8988T (cell line): ENCODE measurements around the gene PAOX.

Source experiments
- DNase-seq: peaks from one replicate; pipeline ENCODE4 v3.0.0; 2011

The PAOX gene

DNA sequence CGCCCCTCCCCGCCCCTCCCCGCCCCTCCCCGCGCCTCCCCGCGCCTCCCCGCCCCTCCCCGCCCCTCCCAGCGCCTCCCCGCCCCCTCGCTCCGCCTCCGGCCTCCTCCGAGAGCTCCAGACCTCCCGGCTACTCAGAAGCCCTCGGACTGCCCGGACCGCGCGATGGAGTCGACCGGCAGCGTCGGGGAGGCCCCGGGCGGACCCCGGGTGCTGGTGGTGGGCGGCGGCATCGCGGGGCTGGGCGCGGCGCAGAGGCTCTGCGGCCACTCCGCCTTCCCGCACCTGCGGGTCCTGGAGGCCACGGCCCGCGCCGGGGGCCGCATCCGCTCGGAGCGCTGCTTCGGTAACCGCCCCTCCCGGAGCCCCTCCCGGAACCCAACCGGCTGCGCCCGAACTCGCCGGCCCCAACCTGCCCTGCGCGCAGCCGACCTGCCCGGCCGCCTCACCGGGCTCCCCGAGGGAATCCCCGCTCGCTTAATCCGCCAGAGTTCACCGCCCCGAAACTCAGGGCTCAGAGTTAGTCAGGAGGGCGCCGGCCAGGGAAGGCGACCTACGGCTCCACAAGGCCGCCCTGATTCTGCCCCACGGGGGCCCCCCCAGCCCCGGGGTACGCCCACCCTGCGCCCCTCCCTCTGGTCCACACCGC lies at the start of gene PAOX:
Gene PAOX, plus strand, starts transcription at position 111 of the 649 bp plus-strand sequence. Its CDS starts 55 bp downstream, at position 166.
- DNase-seq = peak; percentile 87

DNA sequence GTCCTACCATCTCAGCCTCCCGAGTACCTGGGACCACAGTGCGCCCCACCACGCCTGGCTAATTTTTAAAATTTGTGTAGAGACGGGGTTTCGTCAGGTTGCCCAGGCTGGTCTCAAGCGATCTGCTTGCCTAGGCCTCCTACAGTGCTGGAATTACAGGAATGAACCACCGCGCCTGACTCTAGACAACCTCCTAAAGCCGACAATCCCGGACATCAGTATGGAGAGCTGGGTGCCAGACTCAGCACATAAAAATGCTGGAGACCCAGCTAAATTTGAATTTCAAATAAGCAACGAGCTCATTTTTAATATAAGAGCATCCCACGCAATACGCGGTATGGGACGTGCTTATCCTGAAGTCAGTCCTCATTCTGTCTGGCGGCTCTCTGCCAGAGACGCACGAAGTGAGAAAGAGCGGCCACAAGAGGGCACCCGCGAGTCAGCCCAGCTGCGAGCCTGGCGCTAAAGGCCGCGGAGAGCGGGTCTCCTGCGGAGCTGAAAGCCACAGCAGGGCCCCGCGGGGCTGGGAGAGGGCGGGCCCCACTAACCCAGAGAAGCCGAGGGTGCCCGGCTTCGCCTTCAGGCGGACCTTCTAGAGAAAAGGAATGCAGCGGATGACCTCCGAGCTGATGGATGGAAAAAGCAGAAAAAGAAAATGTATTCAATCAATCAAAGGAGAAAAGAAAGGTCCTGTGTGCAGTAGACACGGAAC lies 49.4 kb upstream of the PAOX start:
- DNase-seq = peak; percentile 96

DNA sequence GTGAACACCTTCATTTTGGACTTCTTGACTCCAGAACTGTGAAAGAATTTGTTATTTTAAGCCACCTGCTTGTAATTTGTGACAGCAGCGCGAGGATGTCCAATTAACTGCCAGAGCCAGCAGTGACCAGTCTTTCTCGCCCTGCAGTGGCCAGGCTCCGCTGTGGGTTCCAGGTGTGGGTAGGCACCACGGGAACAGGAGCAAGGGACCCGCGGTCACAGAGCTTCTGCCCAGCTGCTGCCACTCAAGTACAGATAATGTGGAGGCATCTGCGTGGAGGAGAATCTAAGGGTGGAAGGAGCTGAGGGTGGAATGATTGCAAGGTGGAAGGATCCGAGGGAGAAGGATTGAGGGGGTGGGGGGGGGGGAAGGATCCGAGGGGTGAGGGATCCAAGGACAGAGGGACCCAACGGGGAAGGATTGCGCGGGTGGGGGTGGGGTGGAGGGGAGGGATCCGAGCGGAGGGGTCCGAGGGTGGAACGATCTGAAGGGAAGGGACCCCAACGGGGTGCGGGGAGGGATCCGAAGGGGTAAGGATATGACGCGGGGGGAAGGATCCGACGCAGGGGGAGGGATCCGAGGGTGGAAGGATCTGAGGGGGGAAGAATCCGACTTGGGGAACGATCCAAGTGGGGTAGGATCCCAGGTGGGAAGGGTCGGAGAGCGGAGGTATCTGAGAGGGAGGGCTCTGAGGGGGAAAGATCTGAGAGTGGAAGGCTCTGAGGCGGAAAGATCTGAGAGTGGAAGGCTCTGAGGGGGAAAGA lies 45.9 kb upstream of the PAOX start:
- peak; percentile 23 for DNase-seq

DNA sequence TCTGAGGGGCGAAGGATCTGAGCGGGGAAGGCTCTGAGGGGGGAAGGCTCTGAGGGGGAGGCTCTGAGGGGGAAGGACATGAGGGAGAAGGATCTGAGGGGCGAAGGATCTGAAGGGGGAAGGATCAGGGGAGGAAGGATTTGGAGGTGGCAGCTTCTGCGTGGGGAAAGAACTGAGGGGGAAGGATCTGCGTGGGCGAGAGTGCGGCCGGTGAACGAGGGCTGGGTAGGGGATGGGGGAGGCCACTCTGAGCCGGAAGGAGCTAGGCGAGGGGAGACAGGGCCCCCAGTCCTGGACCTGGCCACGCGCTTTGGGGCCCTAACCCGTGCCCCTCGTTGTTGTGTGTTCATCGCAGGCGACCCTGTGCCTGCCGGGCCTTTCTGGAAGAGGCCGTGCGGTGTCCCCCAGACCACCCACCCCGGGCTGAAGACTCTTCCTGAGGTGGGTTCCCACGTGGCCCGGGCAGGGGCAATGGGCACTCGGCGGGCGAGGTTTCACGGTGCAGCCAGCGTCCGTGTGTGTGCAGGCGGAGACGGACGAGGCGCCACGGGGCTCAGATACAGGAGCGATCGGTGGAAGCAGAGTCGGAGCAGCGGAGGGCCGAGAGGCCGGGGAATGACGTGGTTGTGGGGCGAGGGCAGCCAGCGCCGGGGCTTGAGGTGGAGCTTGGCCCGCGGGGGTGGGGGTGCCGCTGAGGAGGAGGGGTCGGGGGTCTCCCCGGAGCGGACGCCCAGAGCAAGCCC lies 44.4 kb upstream of the PAOX start:
- DNase-seq = peak; percentile 64

DNA sequence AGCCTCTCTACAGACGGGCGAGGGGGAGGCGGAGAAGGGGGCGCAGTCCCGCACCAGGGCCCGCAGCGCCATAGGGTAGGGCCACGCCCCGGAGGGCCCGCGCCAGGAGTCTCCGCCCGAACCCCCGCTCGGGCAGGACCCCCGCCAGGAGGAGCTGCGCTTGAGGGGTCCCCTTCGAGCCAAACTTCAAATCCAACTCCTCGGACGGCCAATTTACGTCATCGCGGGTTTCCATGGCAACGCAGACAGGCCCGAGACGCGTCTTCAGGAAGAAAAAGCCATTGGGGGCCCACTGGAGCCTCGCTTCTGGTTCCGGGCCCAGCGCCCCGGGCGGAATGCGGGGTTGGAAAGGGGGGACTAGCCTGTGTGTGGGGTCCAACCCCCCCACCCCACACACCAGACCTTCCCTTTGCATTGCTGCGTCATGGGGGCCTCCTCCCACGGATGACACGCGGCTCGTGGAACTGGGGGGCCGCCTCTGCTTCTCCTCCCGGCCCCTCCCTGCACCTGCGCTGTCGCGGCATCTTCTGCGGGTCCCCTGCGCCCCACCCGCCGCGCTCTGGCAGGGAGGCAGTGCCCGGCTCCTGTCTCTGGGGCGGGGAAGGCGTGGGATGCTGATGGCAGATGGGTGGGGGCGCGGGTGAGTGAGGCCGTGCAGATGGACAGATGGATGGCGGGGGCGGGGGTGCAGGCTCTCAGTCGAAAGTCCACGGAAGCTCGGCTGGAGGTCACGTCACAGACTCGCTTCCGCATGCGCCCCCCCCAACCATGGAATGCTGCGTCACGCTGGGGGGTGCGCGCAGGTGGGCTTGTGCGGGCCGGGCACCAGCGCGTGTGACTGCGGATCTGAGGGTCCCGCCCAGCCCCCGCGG lies 43.6 kb upstream of the PAOX start:
- DNase-seq = peak; percentile 75

DNA sequence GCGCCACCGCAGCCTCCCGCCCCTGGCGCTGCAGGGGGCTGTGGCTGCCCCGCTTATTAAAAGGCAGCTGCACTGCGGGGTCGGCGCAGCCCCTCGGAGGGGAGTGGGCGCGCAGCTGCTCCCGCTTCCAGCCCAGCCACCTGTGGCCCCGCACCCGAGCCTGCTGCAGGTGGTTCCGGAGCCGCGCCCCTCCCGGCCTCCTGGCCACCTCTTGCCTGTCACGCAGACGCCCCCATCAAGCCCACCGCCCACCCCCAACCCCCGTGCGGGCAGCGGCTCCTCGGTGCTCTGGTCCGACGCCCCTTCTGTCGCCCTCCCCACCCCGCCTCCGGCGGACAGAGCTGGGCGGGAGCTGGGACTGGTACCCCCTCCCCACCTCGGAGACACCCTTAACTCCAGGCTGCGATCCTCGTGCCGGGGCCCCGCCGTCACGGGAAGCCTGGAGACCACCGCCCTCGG lies 42.9 kb upstream of the PAOX start:
- DNase-seq = peak; percentile 41

DNA sequence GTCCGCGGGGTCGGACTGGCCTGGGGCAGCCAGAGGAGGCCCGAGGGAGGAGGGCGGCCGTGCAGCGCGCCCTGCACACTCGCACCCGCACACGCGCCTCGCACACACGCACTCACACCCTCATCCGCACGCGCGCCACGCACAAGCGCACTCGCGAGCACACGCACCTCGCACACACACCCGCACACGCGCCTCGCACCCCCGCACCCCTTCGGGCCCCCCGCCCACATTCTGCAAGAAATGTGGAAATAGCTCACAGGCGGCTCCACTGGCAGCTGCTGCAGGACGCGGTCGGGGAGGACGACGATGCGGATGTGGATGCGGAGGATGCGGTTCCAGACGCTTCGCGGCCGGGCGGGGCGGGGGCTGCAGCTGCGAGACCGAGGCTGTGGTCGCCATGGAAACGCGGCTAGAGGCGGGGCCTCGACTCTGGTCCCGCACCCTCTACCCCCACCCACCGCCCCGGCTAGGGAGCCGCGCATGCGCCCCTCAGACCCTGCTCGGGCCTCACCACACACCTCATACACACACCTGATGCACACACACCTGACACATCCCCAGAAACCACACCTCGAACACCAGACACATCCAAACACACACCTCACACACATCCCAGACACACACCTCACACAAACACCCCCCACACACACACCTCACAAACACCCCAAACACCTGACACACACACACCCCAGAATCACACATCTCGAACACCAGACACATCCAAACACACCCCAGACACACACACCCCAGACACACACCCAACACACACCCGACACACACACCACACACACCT lies 42.3 kb upstream of the PAOX start, which contains the start of gene CALY:
Gene CALY, minus strand, starts transcription at position 320 of the 793 bp plus-strand sequence. CDS start 7,907 bp downstream, outside the sequence.
- peak; percentile 38 for DNase-seq

DNA sequence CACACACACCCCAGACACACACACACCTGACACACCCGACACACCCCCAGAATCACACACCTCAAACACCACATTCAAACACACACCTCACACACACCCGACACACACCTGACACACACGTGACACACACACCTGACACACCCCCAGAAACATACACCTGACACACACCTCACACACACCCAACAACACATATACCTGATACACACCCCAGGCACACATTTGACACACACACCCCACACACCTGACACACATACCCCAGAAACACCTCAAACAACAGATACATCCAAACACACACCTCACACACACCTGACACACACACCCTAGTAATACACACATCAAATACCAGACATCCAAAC lies 41.7 kb upstream of the PAOX start:
- no peak for DNase-seq

DNA sequence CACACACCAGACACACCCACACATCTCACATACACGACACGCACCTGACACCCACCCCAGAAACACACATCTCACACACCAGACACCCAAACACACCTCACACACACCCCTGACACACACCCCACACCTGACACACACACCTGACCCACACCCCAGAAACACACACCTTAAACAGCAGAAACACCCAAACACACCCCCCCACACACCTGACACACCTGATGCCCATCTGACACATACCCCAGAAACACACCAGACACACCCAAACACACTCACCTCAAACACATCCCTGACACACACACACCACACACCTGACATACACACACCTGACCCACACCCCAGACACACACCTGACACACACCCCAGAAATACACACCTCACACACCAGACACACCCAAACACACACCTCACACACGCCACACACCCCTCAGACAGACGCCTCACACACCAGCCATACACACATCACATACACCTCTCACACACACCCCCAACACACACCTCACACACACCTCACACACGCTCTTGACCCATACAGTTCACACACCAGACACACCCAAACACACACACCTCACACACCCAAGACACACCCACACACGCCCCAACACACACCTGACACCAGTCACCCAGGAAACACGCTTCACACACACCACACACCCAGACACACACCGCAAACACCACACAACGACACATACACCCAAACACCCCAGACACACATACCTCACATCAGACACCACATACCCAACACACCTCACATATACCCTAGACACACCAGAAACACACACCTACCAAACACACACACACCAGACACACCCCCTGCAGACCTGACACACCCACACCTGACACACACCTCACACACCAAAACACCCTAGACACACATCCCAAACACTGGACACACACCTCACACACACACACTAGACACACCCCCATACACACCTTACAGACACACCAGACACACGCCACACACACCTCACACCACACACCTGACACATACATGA lies 40.7 kb upstream of the PAOX start:
- DNase-seq = no peak

DNA sequence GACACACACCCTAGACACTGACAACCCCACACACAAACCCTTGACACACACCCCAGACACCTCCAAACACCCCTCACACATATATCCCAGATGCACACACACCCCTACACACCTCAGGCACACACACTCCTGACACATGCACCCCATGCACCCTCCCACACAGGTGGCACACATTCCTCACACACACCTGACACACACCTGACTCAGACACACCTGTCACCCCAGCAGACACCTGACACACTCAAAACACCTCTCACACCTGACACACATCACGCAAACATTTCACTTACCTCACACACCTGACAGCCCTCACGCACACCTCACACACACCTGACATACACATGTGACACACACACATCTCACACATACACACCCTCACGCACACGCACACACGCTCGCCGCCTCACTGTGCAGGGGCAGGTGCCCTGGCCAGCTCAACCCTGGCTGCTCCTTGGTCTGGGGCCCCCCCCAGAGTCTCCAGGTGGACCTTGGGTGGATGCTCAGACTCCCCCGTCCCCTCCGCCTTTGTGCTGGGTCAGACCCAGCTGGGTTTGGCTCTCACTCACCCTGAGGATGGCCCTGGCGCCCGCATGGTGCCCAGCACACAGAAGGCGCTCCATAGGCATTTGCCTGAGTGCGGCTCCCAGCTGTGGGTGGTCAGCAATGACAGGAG lies 39.2 kb upstream of the PAOX start:
- DNase-seq = no peak

DNA sequence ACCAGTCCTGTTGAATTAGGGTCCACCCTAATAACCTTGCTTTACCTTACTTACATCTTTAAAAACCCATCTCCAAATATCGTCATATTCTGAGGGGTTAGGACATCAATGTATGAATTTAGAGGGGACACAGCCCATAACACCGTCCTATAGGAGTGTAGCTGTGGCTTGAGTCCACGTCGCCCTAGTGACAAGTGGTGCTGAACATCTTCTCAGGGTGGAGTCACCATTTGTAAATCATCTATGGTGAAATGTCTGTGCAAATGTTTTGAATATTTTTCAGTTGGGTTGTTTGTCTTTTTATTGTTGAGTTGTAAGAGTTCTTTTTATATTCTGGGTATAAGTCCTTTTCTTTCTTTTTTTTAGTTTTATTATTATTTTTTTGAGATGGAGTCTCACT lies 37.1 kb upstream of the PAOX start:
- DNase-seq = no peak

DNA sequence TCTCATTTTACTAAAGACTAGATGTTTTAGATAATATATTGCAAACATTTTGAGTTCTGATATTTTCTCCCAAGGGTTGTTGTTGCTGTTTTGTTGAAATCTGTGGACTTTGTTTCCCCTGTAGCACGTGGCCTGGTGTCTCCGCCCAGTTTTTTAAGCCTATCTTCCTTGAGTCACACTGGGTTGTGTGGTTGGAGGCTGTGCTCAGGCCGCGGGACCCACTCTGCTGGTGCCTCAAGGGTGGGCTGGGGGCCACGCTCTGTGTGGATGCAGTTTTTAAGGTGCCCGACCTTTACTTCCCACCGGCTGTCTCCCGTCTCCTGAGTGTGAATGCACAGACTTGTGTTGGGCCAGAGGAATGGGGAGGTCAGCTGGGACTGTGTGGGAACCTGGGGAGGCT lies 36.1 kb upstream of the PAOX start:
- DNase-seq = no peak

DNA sequence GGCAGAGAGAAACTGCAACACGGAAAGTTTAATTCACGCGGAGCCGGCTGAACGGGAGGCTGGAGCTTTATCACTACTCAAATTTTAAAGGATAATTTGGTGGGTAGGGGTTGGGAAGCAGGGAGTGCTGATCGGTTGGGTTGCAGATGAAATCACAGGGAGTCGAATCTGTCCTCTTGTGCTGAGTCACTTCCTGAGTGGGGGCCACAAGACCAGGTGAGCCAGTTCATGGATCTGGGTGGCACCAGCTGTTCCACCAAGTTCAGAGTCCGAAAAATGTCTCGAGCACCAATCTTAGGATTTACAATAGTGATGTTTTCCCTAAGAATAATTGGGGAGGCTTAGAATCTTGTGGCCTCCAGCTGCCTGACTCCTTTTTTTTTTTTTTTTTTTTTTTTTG lies 35.5 kb upstream of the PAOX start:
- DNase-seq = no peak

DNA sequence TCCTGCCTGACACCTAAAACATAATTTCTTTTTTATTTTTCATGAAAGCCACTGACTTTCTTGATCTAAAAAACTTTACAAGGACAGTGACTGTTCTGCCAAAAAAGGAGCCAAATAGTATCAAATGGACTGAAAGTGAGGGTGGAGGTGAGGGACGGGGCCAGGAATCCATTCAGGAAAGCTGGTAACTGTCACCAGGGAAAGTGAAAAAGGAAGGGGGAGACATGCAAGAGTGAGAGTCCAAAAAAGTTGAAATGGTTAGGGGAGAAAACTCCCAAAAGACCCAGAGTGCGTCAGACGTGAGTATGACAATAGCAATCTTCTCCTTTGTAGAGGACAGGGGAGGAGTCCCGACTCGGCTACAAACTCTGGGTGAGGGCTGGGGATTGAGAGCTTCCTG lies 34.8 kb upstream of the PAOX start:
- no peak for DNase-seq

DNA sequence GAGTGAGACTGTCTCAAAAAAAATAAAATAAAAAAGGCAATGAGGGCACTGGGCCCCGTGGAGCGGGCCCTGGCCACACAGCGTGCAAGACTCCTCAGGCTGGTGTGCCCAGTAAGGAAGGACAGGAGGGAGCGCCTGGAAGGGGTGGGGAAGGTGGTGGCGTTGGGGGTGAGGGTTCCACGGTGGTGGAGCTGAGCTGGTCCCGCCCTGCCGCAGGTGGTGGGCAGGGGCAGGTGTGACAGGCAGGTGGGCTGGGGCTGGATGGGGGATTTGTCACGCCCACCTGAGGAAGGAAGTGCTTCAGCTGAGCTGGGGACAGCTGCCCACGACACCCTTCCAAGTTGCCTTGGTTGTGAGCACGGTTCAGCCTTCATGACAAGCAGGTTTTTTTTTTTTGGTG lies 32.6 kb upstream of the PAOX start:
- DNase-seq = no peak

DNA sequence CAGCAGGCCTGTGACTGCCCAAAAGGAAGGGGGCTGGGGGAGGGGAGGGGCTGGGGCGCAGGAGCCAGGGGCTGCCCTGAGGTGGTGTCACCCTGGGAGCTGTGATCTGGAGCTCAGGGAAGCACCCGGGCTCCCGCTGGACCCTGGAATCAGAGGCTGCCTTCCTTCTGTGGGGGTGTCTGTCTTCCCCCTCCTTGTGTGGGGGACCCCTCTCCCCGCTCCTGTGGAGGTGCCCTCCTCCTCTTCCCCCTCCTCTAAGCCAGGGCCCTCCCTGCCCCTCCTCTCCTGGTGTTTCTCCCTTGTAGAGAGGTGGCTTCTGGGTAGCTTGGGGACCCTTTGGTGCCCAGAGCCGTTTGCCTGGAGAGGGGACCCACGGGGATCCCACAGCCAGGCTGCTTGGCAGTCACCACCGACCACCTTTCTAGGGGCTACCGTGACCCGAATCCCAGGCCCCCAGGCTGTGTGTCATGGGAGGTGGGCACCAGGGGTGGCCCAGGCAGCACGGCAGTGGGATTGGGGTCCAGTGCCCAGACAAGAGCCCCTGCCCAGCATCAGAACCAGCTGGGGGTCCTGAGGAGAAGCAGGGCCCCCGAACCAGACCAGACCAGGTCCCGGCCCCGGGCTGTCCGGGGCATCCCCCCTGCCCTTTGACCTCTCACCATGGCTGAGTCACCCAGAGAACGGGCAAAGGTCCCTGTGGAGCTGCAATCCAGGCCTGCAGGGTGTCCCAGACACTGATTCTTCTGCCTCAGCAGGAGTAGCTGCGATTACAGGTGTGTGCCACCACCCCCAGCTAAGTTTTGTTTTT lies 31.1 kb upstream of the PAOX start:
- no peak for DNase-seq

DNA sequence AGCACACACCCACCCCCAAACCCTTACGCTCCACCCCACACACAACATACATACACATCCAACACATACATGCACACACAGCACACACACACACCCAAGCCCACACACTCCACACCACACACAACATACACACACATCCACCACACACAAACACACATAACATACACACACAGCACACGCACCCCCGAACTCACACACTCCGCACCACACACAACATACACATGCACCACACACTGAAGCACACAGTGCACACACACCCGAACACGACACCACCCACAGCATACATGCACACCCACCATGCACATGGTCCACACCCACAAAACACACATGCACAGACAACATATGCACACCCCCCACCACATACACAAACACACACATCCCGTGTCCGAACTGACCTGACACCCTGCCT lies 29.9 kb upstream of the PAOX start:
- DNase-seq = no peak

DNA sequence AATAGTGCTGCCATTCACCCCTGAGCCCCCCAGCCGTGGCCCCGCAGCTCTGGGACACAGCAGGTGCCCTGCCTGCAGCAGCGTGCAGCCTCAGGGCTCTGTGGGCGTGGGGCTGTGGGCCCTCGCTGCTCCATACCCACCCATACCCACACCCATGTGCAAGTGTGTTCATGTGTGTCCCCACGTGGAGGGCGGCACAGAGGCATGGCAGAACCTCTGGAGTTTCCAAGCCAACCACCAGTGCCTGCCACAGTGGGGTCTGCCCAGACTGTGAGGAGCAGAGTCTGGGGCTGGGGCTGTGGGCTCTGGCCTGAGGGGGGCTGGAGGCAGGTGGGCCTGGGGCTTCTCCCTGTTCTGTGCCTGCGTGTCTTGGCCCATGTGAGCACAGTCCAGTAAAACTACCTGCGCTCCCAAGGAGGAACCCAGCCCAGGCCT lies 29.5 kb upstream of the PAOX start:
- no peak for DNase-seq
